Mammary epithelial cell (primary cell): ENCODE results near the gene CBLN3.

ENCODE experiments used
- EZH2 ChIP-seq: IDR thresholded peaks from 2 replicates; pipeline ENCODE4 v1.6.1; 2012; ENCODE audit warnings: low read length, inconsistent platforms, borderline replicate concordance
- TF ChIP-seq, protein P1 (sequence below), 2 donors: IDR thresholded peaks in 1 of 2; conservative IDR thresholded peaks in 1 of 2; 2 replicates each; pipeline ENCODE4 v1.5.1; 2011 to 2012; ENCODE audit warnings: inconsistent platforms in 2 of 2, low read length in 2 of 2, mild to moderate bottlenecking in 2 of 2, control low read depth in 1 of 2, low read depth in 1 of 2; ENCODE audit not compliant: insufficient read depth in 1 of 2; ENCODE audit errors: extremely low read depth in 1 of 2

DNA sequence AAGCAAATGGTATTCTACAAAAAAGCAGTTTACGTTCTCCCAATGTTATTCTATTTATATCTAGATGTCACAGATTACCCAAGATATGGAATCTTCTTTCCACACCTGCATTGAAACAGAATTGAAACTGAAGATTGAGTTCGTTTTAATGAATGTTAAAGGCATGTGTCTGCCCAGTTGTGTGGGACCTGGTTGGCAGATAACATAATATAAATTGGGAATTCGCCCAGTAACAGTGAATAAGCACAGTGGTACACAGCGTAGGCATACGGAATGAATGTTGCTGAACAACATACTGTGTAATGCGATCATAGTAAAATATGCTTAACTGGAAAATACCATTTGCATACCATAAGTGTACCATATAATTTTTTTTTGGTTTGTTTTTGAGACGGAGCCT is 4.6 kb upstream of the CBLN3 start:
- TF ChIP-seq, protein P1, sequence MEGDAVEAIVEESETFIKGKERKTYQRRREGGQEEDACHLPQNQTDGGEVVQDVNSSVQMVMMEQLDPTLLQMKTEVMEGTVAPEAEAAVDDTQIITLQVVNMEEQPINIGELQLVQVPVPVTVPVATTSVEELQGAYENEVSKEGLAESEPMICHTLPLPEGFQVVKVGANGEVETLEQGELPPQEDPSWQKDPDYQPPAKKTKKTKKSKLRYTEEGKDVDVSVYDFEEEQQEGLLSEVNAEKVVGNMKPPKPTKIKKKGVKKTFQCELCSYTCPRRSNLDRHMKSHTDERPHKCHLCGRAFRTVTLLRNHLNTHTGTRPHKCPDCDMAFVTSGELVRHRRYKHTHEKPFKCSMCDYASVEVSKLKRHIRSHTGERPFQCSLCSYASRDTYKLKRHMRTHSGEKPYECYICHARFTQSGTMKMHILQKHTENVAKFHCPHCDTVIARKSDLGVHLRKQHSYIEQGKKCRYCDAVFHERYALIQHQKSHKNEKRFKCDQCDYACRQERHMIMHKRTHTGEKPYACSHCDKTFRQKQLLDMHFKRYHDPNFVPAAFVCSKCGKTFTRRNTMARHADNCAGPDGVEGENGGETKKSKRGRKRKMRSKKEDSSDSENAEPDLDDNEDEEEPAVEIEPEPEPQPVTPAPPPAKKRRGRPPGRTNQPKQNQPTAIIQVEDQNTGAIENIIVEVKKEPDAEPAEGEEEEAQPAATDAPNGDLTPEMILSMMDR (conservative IDR thresholded peaks at IDR 0.05 in 1 of 2, IDR thresholded peaks at IDR 0.05 in 1 of 2; ENCODE audit: extremely low read depth in 1 of 2, insufficient read depth in 1 of 2, low read depth in 1 of 2, low read length in 2 of 2) = no peak
- TF ChIP-seq EZH2 = no peak
